DND-41 (cell line): ENCODE results near the gene DDX39B.

Experiments used
- CTCF ChIP-seq: IDR thresholded peaks from 2 replicates; pipeline ENCODE4 v1.5.1; 2012; ENCODE audit warnings: borderline replicate concordance, low read length, moderate library complexity, mild to moderate bottlenecking; ENCODE audit not compliant: poor library complexity, severe bottlenecking; ENCODE audit errors: extremely low read depth
- EZH2 ChIP-seq: IDR thresholded peaks from 3 replicates; pipeline ENCODE4 v1.6.1; 2012; ENCODE audit warnings: borderline replicate concordance, low read depth, mild to moderate bottlenecking, moderate library complexity, low read length, inconsistent platforms; ENCODE audit not compliant: severe bottlenecking

DNA sequence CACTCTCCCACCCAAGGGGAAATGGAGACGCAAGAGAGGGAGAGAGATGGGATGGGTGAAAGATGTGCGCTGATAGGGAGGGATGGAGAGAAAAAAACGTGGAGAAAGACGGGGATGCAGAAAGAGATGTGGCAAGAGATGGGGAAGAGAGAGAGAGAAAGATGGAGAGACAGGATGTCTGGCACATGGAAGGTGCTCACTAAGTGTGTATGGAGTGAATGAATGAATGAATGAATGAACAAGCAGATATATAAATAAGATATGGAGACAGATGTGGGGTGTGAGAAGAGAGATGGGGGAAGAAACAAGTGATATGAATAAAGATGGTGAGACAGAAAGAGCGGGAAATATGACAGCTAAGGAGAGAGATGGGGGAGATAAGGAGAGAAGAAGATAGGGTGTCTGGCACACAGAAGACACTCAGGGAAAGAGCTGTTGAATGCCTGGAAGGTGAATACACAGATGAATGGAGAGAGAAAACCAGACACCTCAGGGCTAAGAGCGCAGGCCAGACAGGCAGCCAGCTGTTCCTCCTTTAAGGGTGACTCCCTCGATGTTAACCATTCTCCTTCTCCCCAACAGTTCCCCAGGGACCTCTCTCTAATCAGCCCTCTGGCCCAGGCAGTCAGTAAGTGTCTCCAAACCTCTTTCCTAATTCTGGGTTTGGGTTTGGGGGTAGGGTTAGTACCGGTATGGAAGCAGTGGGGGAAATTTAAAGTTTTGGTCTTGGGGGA is 34.3 kb upstream of the DDX39B start:
- no peak for TF ChIP-seq CTCF
- no peak for TF ChIP-seq EZH2
